EL (cell line): Measurements from ENCODE around the gene DOCK4.

Source experiments
- DNase-seq: peaks from one replicate; pipeline ENCODE4 v3.0.0-alpha.2; 2016

Gene DOCK4

DNA sequence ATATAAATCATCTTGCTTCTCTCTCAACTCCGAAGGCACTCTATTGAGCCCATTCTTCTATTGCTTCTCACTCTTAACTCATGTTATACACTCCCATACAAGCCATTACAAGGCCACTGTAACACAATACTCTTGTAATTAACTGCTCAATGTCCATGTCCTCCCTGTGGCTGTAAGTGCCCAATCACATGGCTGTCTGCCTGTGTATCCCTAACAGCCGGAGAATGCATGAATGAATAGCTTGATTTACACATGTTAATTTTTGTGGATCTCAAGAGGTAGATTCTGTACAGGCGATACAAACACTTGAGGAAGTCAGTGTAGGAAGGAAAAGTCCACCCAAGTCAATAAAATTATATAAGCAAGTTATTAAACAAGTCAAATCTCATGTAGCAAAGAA, 215.6 kb downstream of the DOCK4 start:
- no peak for DNase-seq

DNA sequence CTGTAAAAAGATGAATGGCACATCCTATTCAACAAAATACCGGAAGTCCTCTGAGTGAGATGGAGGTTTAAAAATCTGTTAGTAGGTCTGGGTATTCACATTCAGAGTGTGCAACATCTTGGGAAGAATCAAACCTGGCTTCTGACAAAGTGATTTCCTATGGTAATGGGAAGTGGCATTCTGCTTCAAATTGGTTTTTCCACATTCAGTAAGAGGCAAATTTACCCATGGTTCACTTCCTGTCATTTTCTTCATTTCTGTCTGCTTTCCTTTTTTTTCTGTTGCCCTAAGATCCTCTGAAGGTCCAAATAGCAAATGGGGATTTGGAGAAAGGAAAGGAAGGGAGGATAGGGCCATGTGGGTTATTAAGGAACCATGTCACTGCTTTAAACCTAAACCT, 218.3 kb downstream of the DOCK4 start:
- no peak for DNase-seq

DNA sequence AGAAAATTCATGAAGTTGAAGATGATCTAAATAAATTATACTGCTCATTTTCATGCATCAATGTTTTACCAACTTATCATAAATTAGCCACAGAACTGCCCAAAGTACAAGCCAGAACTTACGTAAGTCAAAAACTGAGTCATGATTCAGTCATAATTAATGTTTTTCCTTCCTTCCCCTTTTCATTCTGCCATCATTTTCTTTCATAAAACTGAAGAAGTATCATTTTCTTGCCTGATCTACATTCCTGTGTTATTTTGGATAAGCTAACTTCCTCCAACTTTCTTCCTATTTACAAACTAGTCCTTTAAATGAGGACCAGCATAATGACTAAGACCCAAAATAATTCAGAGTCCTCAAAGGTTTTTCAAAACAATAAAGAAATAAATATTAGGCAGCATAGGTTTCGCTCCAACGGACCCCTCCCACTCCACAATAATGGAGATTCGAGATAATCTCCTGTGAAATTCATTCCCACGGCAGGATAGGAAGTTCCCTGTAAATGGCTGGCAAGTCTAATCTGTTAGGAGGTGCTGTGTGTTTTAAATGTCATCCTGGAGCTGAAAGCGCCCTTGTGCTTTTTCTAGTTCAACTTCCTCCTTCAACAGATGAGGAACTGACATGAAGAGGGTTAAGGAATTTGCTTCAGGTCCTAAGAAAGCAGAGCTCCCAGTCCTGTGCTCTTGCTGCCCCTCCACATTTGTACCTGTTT, 218.9 kb downstream of the DOCK4 start:
- DNase-seq: peak; percentile 55

DNA sequence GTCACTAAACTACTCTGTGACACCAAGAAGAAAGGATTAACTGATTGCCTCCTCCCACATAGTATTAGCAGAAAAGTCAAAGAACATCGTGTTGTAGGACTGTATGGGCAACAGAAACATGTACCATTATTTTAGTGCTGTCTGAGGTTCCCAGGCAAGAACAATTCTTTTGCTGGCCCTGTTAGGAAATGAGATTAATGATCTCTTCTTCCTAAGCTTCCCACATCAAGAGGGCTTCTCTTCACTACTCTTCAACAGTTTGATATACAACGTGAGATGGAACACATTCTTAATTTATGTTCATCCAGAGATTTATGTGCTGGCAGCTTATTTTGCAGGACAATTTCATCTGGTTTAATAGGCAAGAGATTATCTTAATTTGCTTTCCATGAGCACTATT, 219.6 kb downstream of the DOCK4 start:
- no peak for DNase-seq

DNA sequence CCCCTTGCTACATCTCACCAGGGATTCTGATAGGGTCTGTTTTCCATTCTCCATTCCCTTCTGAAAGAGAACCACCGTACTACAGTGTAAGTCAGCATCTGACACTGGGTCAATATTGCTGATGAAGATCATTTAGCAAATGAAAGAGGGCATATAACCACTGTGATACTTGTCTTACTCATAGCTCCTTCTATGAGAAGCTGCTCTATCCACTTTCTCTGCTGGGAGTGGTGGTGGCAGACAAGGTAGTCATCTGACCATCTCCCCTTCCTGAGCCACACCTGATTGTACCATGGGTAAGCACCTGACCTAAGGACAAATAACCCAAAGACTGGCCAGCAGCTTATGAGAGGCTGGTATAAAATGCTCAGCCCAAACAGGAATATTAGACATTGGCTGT, 220.4 kb downstream of the DOCK4 start:
- no peak for DNase-seq

DNA sequence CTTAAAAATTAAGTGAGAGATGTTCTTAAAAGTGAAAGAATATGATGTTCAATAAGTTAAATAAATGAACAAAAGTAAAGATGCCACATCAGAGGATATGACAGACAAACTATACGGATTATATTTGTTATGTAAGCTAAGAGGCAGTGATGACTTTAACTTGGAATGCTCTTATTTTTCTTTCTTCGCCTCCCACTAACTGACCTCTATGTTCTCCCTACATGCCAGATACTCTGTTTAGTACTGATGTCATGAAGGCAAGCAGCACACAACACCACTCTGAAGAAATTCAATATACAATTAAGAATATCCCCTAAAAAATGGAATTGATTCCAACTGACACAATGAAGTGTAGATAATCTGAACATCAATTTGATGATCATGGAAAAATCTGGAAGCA, 223.4 kb downstream of the DOCK4 start:
- DNase-seq: peak; percentile 30

DNA sequence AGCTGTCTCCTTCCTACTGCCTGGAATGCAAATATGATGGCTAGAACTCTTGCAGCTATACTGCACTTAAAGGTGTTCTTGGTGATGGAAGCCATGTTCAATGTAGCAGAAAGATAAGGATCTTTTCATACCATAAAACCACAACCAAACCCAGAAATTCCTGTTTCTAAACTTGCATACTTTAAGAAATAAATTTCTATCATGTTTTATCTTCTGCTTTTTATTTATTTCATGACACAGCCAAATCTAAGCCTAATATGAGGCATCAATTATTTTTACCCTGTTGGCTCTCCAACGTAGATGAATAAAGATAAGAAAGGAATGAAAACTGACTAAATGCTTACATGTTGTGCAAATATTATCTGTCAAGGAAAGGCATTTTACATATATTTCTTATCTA, 224.1 kb downstream of the DOCK4 start:
- peak; percentile 18 for DNase-seq

DNA sequence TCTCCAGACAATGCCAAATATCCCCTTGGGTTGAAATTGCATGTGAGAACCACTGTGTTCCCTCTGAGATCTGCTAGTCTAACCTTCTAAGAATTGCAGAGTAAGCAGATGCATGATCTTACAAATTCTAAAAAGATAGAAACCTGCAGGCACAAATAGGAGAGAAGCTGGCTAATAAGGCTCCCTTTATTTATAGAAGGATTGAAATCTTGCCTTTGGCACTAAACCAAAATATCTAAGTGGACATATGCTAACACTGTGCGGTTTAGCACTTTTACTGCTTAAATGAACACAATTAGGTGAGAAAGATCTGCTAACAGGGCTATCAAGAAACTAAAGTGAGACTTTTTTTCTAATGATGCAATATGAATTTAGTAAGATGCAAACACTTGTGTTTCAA, 225.5 kb downstream of the DOCK4 start:
- no peak for DNase-seq

DNA sequence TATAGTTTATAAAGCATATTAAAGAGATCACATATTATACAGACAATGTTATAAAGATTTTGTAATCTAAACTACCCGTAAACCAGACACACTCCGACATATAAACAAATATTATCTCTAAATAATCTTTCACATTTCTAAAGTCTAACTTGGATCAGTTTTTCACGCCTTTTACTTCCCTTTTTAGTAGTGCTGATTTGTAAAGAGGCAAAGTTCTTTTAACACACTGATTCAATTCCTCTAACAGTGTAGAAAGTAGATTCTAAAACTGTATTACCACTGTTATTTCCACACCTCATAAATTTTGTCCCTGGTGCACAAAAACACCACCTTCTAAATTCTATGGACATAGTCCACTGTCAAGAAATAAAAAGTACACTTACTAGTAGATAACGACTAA, 230.9 kb downstream of the DOCK4 start:
- no peak for DNase-seq

DNA sequence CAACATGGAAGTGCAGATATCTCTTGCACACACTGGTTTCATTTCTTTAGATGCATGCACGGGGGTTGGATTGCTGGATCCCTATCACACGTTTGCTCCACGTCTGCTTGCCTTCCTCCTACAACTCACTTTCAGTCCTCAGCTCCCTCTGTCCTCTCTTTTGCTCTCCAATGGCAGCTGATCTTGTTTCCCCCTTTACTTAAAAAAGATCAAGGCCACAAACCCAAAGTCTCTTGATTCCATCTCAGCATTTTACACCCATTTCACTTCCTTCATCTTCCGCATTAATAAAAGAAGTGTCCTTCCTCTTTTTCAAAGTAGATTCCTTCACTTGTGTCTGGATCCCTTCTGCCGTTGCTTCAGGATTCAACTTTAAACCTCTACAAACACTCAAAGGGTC, 245.2 kb downstream of the DOCK4 start:
- no peak for DNase-seq

DNA sequence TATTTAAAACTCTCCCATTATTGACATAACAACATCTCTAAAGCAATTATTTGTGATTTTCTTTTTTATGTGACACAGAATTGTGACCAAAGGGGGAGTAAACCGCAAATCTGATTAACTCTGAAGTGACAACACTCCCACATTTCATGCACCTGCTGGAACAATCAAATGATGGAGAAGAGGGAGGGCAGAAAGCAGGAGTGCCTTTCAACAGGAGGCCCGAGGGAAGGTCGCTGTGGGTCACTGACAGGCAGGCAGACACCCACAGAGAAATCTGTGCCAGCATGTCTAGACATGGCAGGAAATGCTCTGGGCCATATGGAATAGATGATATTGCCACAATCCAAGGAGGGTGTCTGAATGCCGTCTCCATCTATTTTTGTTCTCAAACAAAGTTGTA, 247.3 kb downstream of the DOCK4 start:
- DNase-seq: no peak

DNA sequence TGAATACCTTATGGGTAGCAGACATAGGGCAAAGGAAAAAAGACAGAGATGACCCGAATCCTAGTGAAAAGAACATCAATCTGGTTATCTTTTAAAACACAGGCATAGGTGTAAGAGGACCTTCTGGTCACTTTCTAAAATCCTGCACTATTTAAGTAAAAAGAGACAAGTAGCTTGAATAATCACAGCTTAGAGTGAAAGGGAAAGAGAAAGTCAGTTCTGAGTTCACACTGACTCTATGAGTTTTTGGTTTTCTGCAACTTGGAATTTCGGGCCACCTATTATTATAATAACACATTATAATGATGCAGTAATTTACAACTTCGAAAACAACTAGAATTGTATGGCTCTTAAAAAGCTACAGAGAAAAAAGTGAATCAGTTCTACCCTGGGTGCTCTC, 247.8 kb downstream of the DOCK4 start:
- DNase-seq: no peak

DNA sequence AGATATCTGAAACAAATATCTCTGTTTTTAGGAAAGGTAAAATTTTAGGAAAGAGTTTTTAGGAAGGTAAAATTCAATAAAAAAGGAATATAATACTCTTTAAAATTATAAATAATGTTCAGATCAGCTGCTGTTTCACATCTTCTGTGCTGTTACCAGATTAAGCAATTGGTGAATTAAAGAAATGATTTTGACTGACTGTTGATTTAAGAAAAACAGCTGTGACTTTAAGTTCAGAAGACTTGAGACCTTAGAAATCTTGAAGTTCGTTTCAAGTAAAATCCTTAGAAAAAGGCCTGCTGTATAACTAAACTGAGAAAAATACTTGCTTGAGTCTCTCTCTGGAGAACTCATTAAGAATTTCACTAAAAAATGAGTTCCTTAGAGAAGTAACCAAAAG, 250.6 kb downstream of the DOCK4 start:
- DNase-seq: no peak

DNA sequence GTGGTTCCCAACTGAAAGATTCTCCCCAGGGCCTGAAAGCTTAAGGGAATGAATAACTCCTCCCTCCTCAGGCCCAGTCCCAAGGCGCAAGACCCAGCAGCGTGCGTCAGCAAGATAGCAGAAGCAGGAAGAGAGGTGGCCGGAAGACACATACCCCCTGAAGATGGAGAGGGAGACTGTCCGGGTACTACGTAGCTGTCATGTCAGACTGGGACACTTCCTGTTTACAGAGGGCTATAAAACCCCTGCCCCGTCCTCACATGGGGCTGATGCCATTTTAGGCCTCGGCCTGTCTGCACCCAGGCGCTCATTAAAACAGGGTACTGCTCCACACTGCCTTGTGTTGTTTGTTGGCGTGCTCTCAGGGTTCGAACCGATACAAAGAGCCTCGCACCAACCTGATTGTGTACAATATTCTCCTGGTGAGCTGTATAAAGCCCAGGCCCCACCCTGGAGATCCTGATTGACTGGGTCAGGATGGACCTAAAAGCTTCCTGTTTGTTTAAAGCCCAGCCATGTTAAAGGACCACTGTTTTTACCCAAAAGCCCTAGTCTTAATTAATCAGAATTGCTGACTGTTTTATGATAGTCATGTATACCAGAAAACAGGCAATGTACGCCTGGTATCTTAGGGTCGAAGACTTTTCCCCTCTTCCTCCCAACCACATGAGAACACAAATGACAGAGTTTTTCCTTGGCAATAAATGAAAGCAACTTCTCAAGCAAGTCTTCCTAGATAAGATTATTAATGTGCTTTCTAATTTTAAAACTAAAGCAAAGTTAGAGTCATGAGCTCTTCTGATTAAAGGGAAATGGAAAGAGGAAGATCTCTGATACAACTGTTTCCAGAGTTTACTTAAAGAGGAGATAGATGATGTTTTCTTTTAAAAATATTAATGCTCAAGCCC, 251.5 kb downstream of the DOCK4 start:
- no peak for DNase-seq

DNA sequence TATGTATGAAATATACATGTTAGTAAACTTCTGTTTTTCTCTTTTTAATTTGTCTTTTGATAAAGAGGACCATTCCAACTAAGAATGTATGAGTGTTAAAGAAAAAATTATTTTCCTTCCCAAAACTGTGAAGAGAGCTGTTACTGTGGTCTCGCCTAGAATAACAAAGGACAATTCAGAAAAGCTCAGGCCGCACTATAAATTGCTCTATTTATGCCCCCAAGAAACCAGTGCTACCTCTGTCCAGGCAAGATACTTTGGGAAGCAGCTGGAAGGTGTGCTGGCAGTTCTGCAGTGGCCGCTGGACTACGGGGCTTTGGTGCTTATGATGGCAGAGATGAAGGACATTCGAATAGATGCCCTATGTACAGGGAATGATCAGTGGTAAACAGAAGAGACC, 252.1 kb downstream of the DOCK4 start:
- no peak for DNase-seq

DNA sequence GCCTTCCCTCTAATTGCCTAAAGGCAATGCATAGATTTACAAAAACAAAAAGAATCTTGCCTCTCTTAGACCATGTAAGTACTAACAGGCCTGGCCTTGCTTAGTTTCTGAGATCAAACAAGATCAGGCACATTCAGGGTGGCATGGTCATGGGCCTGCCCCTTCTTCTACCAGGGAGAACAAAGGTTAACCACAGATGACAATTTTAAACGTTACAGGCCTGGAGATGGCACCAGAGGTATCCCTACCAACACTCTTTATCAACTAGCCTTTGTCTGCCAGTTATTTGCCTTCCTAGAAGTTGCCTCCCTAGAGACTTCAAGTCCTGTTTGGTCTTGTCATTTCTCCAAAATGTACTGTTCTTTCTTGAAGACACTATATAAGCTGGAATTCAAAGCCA, 252.6 kb downstream of the DOCK4 start:
- peak; percentile 13 for DNase-seq

DNA sequence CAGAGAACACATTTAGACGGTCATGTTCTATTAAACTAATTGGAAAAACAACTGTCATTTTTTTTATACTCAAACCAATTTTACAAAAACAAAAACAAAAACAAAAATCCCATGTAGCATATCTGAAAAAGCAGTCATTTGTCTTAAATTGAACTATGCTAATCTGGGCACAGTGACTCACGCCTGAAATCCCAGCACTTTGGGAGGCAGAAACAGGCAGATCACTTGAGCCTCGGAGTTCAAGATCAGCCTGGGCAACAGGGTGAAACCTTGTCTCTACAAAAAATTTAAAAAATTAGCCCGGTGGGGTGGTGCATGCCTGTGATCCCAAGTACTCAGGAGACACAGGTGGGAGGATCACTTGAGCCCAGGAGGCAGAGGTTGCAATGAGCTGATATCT, 253.4 kb downstream of the DOCK4 start:
- DNase-seq: no peak

DNA sequence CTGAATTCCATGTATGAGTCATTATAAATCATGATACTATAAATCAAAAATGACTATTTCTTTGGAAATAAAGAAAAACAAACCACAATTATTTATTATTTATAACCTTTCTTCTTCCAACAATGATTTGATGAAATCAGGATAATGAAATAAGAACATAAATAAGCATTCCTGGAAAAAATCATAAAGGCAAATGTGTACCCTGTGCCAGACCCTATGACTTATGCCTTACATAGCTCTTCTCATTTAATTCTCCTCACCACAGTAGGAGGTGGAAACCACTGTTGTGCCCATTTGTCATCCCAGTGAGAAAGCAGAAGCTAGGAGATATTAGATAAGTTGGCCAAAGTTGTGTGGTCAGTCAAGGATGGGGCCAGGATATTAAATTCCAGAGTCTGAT, 255.1 kb downstream of the DOCK4 start:
- no peak for DNase-seq

DNA sequence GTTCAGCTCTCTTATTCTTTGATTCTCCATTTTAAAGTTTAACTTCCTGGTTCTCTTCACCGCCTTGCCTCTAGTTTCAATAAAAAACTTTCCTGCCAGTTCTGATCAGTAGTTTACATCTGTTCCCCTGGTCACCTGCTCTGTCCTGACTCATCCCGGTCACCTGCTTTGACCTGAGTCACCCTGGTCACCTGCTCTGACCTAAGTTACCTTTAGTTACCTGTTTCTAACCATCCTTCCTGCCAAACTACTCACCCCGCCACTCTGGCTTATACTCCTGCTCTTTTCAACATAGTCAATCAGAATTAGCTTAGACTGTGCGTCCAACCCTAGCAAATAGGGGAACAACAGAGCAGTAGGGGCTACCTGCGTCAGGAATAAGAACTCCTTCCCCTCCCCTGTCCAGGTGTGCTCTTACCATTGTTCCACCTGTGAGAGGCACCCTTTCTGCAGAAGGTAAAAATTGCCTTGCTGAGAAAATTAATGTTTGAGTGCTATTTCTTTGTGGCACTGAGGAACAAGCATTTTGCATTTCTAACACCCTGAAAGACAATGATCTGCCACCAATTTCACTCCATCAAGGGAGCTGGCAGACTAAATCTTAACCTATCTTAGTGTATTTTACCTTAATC, 263.6 kb downstream of the DOCK4 start:
- no peak for DNase-seq

DNA sequence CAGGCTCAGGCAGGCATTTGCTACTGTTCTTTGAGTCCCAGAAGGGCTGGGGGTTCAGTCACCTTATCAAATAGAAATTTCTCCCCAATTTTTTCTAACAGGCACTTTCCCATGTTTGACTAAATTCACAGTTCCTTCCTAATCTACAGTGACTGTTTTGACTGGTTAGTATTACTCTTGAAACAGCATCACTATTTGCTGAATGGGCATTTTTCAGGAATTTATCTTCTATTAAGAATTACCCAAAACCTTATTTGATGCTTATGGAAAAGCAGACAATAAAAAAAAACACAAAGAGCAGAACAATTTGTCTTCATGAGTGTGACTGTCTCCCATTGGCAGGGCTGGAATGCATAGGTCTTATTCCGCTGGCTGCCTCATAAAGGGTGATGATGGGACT, 269.0 kb downstream of the DOCK4 start:
- no peak for DNase-seq

DNA sequence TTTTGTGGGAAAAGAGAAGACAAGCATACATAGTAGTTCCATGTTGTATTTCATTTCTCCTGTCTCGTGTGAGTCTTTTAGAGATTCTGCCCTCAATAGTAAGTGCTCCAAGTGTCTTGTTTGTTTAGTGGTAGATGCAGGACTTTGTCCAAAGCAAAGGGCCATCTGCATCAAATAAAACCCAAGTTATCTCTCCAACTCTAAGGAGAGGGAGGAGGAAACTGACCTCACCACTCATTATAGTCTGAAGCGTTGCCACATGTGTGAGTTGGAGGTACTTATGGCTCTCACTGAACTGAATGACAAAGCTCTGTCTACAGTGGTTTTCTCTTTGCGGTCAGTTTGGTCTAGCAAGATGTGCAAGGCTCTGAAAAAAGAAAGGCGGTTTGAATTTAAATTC, 272.6 kb downstream of the DOCK4 start:
- DNase-seq: peak; percentile 38

DNA sequence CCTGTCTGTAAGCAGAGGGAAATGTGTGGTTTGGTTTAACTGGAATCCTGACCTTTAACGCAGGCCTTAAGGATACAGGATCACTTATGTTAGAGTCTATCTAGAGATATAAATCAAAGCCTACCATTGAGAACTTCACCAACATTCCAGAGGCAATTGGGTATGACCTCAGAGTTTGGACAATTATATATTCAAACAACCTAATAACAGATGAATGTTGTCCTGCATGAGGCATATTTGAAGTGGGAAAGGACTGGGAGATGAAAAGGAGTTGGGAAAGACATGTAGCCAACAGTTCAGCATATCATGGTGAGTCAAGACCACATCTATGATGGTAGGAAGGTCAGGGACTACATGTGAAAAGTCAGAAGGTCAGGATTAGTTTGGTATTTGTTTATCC, 274.2 kb downstream of the DOCK4 start:
- DNase-seq: no peak

DNA sequence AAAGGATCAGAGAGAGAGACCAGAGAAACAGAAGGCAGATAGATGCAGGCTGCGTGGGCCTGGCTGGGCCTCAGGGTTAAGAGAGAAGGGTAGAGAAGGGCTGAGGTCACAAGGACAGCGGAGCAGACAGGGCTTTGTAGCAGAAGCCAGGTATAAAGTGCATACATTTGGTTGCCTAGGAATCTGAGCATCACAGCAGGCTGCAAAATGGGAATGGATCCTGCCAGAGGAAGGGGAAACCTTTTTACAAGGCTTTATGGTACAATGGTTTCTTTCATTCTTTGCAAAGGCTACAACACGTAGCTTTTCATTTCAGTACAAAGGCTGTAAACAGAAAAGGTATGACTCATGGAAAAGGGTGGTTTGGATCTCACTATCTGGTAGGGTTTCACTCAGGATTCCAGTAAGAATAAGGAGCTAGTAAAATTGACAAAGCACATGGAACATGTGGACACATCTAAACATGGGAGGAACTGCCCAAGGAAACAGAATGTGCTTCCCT, 275.1 kb downstream of the DOCK4 start:
- peak; percentile 4 for DNase-seq

DNA sequence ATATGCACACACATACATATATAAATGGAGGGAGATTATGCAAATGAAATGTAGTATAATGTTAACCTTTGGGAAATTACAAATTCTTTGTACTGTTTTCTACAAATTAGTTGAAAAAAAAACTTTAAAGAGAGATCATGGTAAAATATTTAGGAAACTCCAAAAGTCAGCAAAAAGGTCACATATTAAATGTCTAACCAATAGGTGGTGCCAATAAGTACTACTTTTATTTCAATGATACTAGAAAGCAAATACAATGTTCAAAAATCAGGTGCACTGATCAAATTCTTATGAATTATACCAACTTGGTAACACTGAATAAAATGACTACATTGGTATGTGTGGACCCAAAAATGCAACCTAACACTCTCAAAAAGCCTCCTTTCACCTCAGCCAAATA, 276.9 kb downstream of the DOCK4 start:
- no peak for DNase-seq
